Skin of body (tissue), 3 donors: ENCODE measurements around the gene VARS2. TPM values are rescaled to one million over a fixed set of nuclear protein-coding genes. Genes with fewer than 3 reads are reported as not detected.
"Not testable (repeated sequence)": the region's sequence is repeated elsewhere in the genome, so short reads cannot be mapped to it uniquely, and the experiment has no call there.

Experiments
- DNase-seq: peaks from one replicate; lab custom pipeline; 2025; lab: John Stamatoyannopoulos, UW
- small RNA-seq: library from RNA; depleted of rRNA; stranded (forward); fragments of <200 nt; gene quantifications from one replicate; pipeline ENCODE3, GENCODE V24; 2014; ENCODE audit warnings: low replicate concordance
- total RNA-seq: library from RNA; depleted of rRNA; stranded (reverse); fragments of >200 nt; gene quantifications from one replicate; pipeline ENCODE4 v1.2.3, GENCODE V29; 2014

Gene VARS2
- total RNA-seq, 1 donor from 2014 or later: 11.8 TPM

DNA sequence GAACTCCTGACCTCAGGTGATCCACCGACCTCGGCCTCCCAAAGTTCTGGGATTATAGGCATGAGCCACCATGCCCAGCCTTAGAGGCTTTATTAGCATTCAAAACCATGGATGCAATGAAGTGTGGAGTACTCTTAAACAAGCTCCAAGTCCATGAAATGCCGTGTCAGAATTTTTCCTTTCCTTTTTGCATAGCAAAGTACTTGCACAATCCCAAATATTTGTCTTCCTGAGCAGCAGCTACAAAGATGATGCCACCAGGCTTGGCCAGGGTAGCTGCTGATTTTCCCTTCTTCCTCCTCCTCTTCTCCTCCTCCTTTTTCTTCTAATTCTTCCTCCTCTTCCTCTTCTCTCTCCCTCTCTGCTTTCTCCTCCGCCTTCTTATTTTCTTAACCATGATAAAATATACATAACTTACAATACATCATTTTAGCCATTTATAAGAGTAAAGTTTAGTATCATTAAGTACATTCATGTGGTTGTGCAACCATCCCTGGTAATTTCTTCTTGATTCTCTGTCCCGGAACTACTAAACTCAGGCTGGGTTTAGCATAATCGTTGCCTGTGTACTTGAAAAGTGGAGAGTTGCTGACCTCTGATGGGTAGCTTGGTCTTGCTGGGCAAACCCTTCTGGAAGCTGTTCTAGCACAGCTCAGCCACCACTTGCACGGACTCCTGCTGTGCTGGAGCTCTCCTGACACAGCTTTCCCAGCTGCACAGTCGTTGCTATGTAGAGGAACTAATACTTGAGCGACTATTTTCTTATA is 47.1 kb downstream of the VARS2 start:
- DNase-seq: no peak

GRCh38 chr6:30962716-30963115 is 48.7 kb downstream of the VARS2 start:
- DNase-seq: no peak

GRCh38 chr6:30963641-30964040 is 49.6 kb downstream of the VARS2 start:
- DNase-seq: no peak

- no peak for DNase-seq
Observed at GRCh38 chr6:30964075-30964474, 50.0 kb downstream of the VARS2 start.

DNA sequence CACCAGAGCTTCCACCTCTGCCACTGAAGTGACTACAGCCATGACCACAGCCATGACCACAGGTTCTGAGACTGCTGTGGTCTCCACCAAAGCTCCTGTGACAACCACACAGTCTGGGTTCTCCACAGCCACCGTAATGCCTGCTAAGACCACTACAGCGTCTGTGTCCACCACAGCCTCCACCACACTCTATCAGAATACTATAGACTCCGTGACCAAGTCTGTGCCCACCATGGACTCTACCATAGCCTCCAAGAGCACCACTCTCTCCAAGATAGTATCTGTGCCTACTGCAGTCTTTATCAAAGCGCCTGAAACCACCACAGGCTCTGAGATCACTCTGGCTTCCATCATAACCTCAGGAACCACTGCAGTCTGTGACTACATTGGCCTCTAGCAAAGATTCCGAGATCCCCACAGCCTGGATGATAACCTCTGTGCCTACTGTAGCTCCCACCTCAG is 51.1 kb downstream of the VARS2 start:
- no peak for DNase-seq

GRCh38 chr6:30966154-30966553 is 52.1 kb downstream of the VARS2 start:
- no peak for DNase-seq

DNA sequence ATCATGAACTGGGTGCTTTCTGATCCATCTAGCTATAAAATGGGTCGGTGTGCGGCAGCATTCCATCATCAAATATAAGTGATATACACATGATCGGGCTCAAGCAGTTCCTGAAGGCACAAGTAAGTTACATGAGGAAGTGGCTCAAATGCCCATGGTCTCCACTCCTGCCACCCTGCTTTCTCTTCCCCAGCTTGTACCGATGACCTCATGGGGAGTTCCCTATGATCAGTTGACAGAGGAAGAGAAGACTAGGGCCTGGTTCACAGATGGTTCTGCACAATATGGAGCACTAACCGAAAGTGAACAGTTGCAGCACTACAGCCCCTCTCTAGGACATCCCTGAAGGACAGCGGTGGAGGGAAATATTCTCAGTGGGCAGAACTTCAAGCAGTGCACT is 55.1 kb downstream of the VARS2 start:
- DNase-seq: not testable (repeated sequence)

DNA sequence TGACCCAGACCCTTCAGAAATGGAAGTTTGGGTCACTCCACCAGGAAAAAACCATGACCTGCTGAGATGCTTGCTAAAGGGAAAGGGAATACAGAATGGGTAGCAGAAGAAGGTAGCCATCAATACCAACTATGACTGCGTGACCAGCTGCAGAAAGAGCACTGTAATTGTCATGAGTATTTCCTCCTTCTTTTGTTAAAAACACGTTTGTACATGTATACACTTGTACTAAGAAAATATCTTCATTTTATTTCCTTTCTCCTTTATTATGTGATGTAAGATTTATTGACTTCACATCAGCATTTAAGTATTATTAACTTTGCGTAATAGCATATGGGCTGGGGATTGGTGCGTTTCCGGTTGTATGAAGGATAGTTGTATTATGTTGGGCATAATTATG is 56.9 kb downstream of the VARS2 start:
- no peak for DNase-seq

- DNase-seq: no peak
Observed at GRCh38 chr6:30972816-30973215, 58.8 kb downstream of the VARS2 start.

DNA sequence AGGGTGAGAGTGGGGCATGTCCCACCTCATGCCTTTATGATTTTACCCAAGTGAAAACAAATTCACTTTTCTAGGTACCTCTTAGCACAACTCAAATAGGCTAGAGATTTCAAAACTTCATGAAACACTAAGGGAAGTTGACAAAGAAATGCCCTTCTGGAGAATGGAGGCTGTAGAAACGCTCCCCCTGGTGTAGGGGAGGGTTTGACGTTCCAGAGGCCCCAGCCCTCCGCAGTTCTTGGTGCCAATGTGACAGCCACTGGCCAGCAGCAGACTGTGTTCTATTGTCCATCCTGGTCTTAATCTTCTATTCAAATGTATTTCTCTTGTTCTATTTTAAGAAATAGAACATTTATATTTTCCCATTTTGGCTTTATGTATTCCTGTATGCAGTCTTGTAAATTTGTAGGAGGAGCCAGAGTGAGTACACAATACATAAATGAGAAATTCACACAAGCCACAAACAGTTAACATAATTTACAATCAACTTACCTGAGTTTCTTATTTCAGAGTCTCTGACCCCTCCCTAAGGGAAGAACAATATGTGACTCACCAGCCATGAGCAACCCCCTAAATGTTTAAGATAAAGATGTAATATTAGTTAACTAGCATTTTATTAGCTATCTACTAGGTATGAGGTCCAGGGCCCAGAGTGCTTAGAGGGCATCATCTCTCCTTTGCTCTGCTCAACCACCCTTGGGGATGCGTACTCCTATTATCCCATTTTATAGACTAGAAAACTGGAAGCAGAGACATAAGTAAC is 60.6 kb downstream of the VARS2 start:
- DNase-seq: no peak

Small RNAs within 50 kb of the gene (small RNA-seq; reads per million reads assigned to genes)
- not detected for gene RF00019

Other genes with a start within 250 kb of the VARS2 start
- 17.9 TPM for gene DHX16, start 241.2 kb upstream of the VARS2 start, total RNA-seq
- 22.2 TPM for gene PPP1R18, start 227.6 kb upstream of the VARS2 start, total RNA-seq
- 3.6 TPM for gene NRM, start 223.3 kb upstream of the VARS2 start, total RNA-seq
- gene MDC1, start 197.0 kb upstream of the VARS2 start, total RNA-seq: 9.3 TPM
- 296 TPM for gene TUBB, start 193.9 kb upstream of the VARS2 start, total RNA-seq
- 32.6 TPM for gene FLOT1, start 171.6 kb upstream of the VARS2 start, total RNA-seq
- gene IER3, start 169.7 kb upstream of the VARS2 start, total RNA-seq: 33.0 TPM
- gene DDR1, start 29.7 kb upstream of the VARS2 start, total RNA-seq: 59.3 TPM
- 14.3 TPM for gene GTF2H4, start 6.0 kb upstream of the VARS2 start, total RNA-seq
- not detected for gene SFTA2, start 17.9 kb downstream of the VARS2 start, total RNA-seq
- not detected for gene MUCL3, start 26.7 kb downstream of the VARS2 start, total RNA-seq
- gene MUC21, start 69.5 kb downstream of the VARS2 start, total RNA-seq: not detected
- gene MUC22, start 96.2 kb downstream of the VARS2 start, total RNA-seq: not detected
- gene C6orf15, start 198.3 kb downstream of the VARS2 start, total RNA-seq: 4.7 TPM
- 5.9 TPM for gene PSORS1C1, start 200.6 kb downstream of the VARS2 start, total RNA-seq
- gene CDSN, start 206.2 kb downstream of the VARS2 start, total RNA-seq: 37.1 TPM
- 2.9 TPM for gene PSORS1C2, start 224.8 kb downstream of the VARS2 start, total RNA-seq
- 18.1 TPM for gene CCHCR1, start 243.6 kb downstream of the VARS2 start, total RNA-seq
- gene TCF19, start 244.4 kb downstream of the VARS2 start, total RNA-seq: 10.0 TPM